GM10248 (cell line): ENCODE results near the gene CYTH2.

ENCODE experiments used
- CTCF ChIA-PET: fragments of 300-600 bp; sonication (Branson Sonifier 250); formaldehyde crosslinking; extraction: SDS; loops from one replicate; lab custom pipeline; 2021; ENCODE audit warnings: antibody characterized with exemption; lab: Yijun Ruan, JAX
- POLR2A ChIA-PET: fragments of 350-650 bp; sonication (Branson Sonifier 250); formaldehyde crosslinking; extraction: SDS; loops from one replicate; lab custom pipeline; 2020; ENCODE audit warnings: antibody characterized with exemption; lab: Yijun Ruan, JAX
- DNase-seq: peaks from one replicate; pipeline ENCODE4 v3.0.0; 2012; ENCODE audit errors: extremely low spot score
- TF ChIP-seq, protein P1 (sequence below): IDR thresholded peaks from 2 replicates; pipeline ENCODE4 v1.5.1; 2012; ENCODE audit warnings: mild to moderate bottlenecking, low read depth; ENCODE audit errors: extremely low read depth, missing control alignments, control extremely low read depth

The CYTH2 gene, protein sequence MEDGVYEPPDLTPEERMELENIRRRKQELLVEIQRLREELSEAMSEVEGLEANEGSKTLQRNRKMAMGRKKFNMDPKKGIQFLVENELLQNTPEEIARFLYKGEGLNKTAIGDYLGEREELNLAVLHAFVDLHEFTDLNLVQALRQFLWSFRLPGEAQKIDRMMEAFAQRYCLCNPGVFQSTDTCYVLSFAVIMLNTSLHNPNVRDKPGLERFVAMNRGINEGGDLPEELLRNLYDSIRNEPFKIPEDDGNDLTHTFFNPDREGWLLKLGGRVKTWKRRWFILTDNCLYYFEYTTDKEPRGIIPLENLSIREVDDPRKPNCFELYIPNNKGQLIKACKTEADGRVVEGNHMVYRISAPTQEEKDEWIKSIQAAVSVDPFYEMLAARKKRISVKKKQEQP

DNA sequence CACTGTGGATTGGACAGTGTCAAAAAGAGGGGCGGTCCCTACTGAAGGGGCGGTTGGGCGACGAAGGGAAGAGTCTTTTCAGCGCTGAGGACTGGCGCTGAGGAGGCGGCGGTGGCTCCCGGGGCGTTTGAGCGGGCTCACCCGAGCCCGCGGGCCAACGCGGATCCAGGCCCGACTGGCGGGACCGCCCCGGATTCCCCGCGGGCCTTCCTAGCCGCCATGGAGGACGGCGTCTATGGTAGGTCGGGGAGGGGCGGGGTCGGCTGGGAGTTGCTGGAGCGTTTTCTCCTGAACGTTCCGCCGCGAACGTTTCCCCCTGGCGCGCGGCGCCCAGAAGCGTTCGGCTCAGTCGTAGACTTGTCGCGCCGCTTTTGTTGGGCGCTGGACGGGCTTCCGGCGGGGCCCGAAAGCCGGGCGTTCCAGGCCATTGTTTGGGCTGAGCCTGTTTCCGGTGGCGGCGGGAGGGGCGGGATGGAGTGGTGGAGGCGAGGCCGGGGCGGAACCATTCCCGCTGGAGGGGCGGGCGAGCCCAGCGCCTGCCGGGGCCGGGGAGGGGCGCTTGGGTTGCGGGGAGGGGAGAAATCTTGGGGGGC, at the start of gene CYTH2:
TSS of gene CYTH2 (plus strand) at position 81 of the 593 bp plus-strand sequence. CDS start at position 220, 139 bp downstream.
- DNase-seq, result peak; percentile 74
- ChIA-PET CTCF (interaction anchor here (1.0 to 3.8 kb wide), 3 partner anchors 12 to 119 kb away, joined by 4 to 20 read pairs (median 4); no protein-coding TSS in a partner anchor), POLR2A (interaction anchor here (0.7 kb wide), 1 partner anchor 24 kb away, joined by 3 read pairs; no protein-coding TSS in a partner anchor)
- TF ChIP-seq, protein P1, sequence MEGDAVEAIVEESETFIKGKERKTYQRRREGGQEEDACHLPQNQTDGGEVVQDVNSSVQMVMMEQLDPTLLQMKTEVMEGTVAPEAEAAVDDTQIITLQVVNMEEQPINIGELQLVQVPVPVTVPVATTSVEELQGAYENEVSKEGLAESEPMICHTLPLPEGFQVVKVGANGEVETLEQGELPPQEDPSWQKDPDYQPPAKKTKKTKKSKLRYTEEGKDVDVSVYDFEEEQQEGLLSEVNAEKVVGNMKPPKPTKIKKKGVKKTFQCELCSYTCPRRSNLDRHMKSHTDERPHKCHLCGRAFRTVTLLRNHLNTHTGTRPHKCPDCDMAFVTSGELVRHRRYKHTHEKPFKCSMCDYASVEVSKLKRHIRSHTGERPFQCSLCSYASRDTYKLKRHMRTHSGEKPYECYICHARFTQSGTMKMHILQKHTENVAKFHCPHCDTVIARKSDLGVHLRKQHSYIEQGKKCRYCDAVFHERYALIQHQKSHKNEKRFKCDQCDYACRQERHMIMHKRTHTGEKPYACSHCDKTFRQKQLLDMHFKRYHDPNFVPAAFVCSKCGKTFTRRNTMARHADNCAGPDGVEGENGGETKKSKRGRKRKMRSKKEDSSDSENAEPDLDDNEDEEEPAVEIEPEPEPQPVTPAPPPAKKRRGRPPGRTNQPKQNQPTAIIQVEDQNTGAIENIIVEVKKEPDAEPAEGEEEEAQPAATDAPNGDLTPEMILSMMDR, result no peak

GRCh38 chr19:48421548-48421947, 47.6 kb upstream of the CYTH2 start:
- ChIA-PET CTCF (no interaction called here), POLR2A (no interaction called here)
- DNase-seq, result no peak
- TF ChIP-seq, protein P1, result no peak

DNA sequence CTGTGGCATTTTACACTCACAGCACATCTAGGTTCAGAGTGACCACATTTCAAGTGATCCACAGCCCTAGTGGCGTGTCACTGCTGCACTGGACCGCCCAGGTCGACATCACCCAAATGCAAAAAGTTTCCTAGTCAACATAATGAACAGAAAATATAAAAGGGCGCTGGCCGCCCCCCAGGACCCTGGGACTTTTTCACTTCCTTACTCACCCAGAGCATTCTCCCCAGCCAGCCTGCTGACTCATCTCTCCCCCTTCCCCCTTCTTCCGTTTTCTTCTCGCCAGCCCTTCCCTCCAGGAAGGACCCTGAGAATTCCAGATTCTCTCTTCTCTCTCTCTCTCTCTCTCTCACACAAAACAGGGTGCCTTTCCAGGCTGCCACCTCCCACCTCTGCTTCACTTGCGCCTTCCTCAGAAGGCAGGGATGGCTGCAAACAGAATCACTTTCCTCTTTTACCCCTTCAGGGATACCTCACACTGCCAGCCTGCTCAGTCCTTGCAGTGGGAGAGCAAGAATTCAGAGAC, 44.4 kb upstream of the CYTH2 start:
- peak; percentile 65 for DNase-seq
- CTCF ChIA-PET, result no interaction called here
- POLR2A ChIA-PET, result no interaction called here
- TF ChIP-seq, protein P1, result no peak

DNA sequence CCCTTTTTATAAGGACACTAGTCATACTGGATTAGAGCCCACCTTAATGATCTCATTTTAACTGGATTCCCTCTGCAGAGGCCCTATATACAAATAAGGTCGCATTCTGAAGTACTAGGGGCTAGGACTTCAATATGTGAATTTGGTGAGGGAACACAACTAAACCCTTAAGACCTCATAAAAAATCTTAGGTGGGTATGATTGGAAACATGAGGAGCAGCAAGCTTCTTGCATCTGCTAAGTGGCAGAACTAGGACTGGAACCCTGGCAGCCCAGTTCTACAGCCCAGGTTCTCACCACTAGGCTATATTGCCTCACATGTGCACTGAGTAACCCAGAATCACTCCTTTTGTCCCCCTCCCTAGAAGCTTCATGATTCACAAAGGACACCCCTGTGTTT, 40.5 kb upstream of the CYTH2 start:
- TF ChIP-seq, protein P1, result no peak
- DNase-seq, result no peak
- ChIA-PET POLR2A (no interaction called here), CTCF (interaction anchor here (0.7 to 0.9 kb wide), 2 partner anchors 14 to 16 kb away, joined by 3 read pairs; no protein-coding TSS in a partner anchor)

GRCh38 chr19:48433337-48433736, 35.8 kb upstream of the CYTH2 start:
- POLR2A ChIA-PET, result no interaction called here
- no peak for DNase-seq
- CTCF ChIA-PET, result interaction anchor here (1.6 kb wide), 1 partner anchor 56 kb away, joined by 3 read pairs; no protein-coding TSS in a partner anchor
- TF ChIP-seq, protein P1, result no peak

DNA sequence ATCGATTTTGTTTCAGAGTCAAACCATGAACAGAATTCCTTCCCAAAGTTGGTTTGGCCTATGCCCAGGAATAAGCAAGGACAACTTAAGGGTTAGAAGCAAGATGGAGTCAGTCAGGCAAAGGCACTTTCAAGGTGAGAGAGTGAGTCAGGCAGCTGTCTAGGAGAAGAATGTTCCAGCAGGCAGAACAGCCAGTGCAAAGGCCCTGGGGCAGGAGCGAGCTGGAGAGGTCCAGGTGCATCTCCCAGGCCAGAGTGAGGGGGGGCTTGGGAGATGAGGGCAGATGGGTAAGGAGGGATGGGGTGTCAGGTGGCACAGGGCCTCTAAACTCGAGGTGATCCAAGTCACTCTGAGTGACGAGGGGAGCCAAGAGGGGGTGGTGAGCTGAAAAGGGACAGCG, 32.6 kb upstream of the CYTH2 start:
- no peak for DNase-seq
- ChIA-PET POLR2A (no interaction called here), CTCF (interaction anchor here (1.2 kb wide), 1 partner anchor 30 kb away, joined by 3 read pairs; no protein-coding TSS in a partner anchor)
- TF ChIP-seq, protein P1, result no peak
